GM10248 (cell line): ENCODE measurements around the gene PLA2G2E.
"Not testable (repeated sequence)": the region's sequence is repeated elsewhere in the genome, so short reads cannot be mapped to it uniquely, and the experiment has no call there.

Experiments
- CTCF ChIA-PET: fragments of 300-600 bp; sonication (Branson Sonifier 250); formaldehyde crosslinking; extraction: SDS; loops from one replicate; lab custom pipeline; 2021; ENCODE audit warnings: antibody characterized with exemption; lab: Yijun Ruan, JAX
- POLR2A ChIA-PET: fragments of 350-650 bp; sonication (Branson Sonifier 250); formaldehyde crosslinking; extraction: SDS; loops from one replicate; lab custom pipeline; 2020; ENCODE audit warnings: antibody characterized with exemption; lab: Yijun Ruan, JAX
- DNase-seq: peaks from one replicate; pipeline ENCODE4 v3.0.0; 2012; ENCODE audit errors: extremely low spot score
- CTCF ChIP-seq: IDR thresholded peaks from 2 replicates; pipeline ENCODE4 v1.5.1; 2012; ENCODE audit warnings: mild to moderate bottlenecking, low read depth; ENCODE audit errors: extremely low read depth, missing control alignments, control extremely low read depth

The PLA2G2E gene

GRCh38 chr1:19884312-19884711 is 39.1 kb downstream of the PLA2G2E start:
- POLR2A ChIA-PET: no interaction called here
- TF ChIP-seq CTCF: no peak
- CTCF ChIA-PET: interaction anchor here (0.9 kb wide), 1 partner anchor 11 kb away, joined by 4 read pairs; no protein-coding TSS in a partner anchor
- no peak for DNase-seq

GRCh38 chr1:19882111-19883071 is 41.0 kb downstream of the PLA2G2E start, which contains the start of gene OTUD3:
Gene OTUD3, plus strand, starts transcription at chr1:19882395. Its CDS starts 119 bp downstream, at chr1:19882514.
- ChIA-PET POLR2A (no interaction called here), CTCF (interaction anchor here (0.7 to 3.9 kb wide), 19 partner anchors 11 to 313 kb away, joined by 3 to 42 read pairs (median 5); no protein-coding TSS in a partner anchor)
- peak; percentile 98 for DNase-seq
- TF ChIP-seq CTCF: peak; percentile 92

DNA sequence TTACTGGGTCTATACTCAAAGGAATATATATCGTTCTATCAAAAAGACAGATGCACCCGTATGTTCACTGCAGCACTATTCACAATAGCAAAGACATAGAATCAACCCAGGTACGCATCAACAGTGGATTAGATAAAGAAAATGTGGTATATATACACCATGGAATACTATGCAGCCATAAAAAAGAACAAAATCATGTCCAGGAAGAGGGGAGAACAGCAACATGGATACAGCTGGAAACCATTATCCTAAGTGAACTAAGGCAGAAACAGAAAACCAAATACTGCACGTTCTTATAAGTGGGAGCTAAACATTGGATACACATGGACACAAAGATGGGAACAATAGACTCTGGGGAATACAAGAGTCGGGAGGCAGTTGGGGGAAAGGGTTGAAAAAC is 42.6 kb downstream of the PLA2G2E start:
- DNase-seq, POLR2A ChIA-PET: not testable (repeated sequence)
- CTCF ChIA-PET: interaction anchor here (1.2 to 3.9 kb wide), 6 partner anchors 12 to 315 kb away, joined by 3 to 42 read pairs (median 8); no protein-coding TSS in a partner anchor

DNA sequence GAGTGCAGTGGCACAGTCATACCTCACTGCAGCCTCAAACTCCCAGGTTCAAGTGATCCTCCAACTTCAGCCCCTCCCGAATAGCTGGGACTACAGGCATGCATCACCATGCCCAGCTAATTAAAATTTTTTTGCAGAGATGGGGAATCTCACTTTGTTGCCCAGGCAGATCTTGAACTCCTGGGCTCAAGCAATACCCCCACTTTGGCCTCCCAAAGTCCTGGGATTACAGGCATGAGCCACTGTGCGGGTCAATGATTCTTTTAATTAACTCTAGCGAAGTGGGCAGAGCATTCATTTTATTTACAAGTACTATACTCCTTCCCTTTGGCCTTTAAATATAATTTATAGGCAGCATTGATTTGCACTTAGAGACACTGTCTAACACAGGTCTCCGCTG is 43.8 kb downstream of the PLA2G2E start:
- CTCF ChIA-PET: interaction anchor here (0.7 to 3.9 kb wide), 3 partner anchors 10 to 27 kb away, joined by 3 to 15 read pairs (median 3); no protein-coding TSS in a partner anchor
- no peak for TF ChIP-seq CTCF
- POLR2A ChIA-PET: no interaction called here
- no peak for DNase-seq

DNA sequence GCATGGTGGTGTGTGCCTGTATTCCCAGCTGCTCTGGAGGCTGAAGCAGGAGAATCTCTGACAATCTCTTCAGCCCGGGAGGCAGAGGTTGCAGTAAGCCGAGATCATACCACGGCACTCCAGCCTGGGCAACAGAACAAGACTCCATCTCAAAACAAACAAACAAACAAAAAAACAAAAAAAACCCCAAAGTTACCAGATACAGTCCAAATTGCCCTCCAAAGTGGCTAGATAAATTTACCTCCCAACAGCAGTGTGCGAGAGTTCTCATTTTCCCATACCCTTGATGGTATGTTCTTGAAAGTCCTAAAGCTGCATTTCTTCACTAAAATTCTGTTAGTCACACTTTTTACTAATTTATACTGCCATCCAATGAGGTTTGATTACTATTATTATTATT is 44.2 kb downstream of the PLA2G2E start:
- TF ChIP-seq CTCF: no peak
- ChIA-PET POLR2A (no interaction called here), CTCF (interaction anchor here (0.7 to 1.0 kb wide), 2 partner anchors 9 to 13 kb away, joined by 3 read pairs; no protein-coding TSS in a partner anchor)
- no peak for DNase-seq

DNA sequence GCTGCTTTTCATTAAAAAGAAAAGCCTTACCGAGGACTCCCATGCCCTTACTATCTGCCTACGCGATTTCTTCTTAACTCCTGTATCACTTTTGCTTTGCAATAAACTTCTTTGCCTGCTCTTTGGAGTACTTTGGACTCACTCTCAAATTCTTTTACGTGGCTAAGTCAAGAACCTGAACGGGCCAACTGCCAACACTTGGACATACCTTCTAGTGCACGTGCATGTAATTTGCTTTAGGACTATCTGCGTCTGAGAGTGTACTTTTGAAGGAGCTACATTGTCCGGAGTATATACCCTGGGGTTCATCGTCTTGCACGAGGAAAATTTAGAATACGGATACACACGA is 44.8 kb downstream of the PLA2G2E start:
- CTCF ChIA-PET: interaction anchor here (1.0 to 2.0 kb wide), 2 partner anchors 12 to 17 kb away, joined by 3 to 7 read pairs; no protein-coding TSS in a partner anchor
- DNase-seq: no peak
- POLR2A ChIA-PET: no interaction called here
- no peak for TF ChIP-seq CTCF
